GM13977 (cell line): ENCODE results near the gene RMRP.
A peak's percentile ranks its signal among the peaks of the same experiment; 100 is the strongest.

Source experiments
- DNase-seq: peaks from one replicate; pipeline ENCODE4 v3.0.0; 2012; ENCODE audit warnings: low spot score
- in situ Hi-C: fragments of 300-500 bp; cut with MboI; formaldehyde crosslinking; loops from one replicate; pipeline ENCODE4 v1.12.0; 2022; ENCODE audit warnings: low sequenced_read_pairs, low pct_unique_long_range_greater_than_20kb, mixed read lengths, inconsistent platforms; ENCODE audit not compliant: unreplicated experiment
- TF ChIP-seq, protein P1 (sequence below): IDR thresholded peaks from 2 replicates; pipeline ENCODE4 v1.5.1; 2012; ENCODE audit warnings: mild to moderate bottlenecking, control low read depth; ENCODE audit not compliant: insufficient read depth; ENCODE audit errors: extremely low read depth, missing control alignments

Gene RMRP

DNA sequence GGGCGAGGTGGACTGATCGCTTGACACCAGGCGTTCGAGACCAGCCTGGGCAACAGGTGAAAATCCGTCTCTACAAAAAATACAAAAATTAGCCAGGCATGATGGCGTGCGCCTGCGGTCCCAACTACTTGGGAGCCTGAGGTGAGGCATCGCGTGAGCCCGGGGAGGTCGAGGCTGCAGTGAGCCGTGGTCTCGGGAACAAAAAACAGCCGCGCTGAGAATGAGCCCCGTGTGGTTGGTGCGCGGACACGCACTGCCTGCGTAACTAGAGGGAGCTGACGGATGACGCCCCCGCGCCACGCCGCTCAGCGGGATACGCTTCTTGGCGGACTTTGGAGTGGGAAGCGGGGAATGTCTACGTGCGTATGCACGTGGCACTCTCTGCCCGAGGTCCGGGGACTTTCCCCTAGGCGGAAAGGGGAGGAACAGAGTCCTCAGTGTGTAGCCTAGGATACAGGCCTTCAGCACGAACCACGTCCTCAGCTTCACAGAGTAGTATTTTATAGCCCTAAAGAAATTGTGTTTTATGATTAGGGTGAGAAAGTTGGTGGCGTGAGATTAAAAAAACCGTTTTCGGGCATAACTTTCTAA is at the start of gene RMRP:
TSS of gene RMRP (minus strand) at position 474 of the 591 bp plus-strand sequence.
- in situ Hi-C loops, result no loop called here

DNA sequence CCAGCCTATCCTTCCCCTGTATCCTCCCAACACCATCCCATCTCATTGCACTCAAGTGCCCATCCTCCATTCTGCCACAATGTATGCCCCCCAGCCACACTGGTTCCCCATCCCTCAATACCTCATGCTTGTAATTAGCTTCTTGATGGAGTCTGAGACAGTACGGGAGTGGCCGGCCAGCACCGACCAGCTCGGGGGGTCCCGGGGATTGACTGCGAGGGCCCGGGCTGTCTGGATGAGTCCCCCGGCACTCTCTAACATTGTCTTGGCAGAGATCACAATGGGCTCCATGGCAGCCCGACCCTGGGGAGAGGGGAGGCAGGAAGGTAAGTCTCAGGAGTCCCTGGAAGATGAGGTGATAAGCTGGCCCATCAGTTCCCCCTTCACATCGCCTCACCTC is 49.1 kb upstream of the RMRP start:
- in situ Hi-C loops, result no loop called here
- TF ChIP-seq, protein P1, sequence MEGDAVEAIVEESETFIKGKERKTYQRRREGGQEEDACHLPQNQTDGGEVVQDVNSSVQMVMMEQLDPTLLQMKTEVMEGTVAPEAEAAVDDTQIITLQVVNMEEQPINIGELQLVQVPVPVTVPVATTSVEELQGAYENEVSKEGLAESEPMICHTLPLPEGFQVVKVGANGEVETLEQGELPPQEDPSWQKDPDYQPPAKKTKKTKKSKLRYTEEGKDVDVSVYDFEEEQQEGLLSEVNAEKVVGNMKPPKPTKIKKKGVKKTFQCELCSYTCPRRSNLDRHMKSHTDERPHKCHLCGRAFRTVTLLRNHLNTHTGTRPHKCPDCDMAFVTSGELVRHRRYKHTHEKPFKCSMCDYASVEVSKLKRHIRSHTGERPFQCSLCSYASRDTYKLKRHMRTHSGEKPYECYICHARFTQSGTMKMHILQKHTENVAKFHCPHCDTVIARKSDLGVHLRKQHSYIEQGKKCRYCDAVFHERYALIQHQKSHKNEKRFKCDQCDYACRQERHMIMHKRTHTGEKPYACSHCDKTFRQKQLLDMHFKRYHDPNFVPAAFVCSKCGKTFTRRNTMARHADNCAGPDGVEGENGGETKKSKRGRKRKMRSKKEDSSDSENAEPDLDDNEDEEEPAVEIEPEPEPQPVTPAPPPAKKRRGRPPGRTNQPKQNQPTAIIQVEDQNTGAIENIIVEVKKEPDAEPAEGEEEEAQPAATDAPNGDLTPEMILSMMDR, result no peak

More for the DNA sequence above, at the start of gene RMRP:
- TF ChIP-seq, protein P1, result peak; percentile 10
- DNase-seq, result peak; percentile 92

DNA sequence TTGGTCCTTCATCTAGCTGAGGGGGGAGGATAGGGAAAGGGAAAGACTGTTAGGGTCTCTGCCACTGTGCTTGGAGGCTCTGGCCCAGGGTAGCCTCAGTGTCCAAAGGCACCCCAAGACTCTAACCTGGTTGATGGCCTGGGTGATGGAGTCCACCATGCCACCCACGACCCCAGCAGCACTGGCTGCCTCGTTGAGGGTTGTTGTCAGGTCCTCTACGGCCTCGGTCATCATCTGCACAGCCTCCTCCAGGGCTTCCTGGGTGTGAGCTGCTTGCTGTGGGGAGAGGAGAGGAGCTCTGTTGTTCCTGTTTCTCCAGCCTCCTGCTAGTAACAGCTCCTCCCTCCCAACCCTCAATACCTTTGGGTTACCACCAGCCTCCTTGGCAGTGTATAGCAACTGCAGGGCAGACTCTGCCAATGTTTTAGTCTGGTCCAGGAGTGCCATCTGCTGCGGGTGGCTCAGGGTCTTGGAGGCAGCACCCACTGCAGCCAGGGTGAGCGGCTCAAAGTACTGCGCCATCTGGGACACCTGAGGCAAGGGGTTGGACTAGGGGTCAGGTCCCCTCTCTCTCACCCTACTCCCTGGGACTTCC is 48.1 kb upstream of the RMRP start:
- TF ChIP-seq, protein P1, result no peak
- DNase-seq, result no peak
- in situ Hi-C loops, result no loop called here

More for the DNA sequence above, 49.1 kb upstream of the RMRP start:
- DNase-seq, result no peak

DNA sequence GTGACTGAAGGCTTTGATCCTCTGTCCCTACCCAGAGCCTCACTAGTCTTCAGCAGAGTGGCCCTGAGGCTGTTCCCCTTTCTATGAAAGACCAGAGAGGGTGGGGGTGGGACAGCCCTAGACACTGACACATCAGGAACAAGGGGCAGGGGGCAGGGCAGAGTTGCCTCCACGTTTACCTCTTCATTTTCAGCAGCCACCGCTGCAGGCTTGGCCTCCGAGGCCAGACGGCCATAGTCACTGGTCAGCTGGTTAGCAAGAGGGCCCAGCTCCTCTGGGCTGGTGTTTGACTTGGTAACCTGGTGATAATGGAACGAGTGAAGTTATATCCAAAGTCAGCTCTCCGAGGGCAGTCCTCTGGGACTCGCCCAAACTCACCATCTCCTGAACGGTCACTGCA is 47.6 kb upstream of the RMRP start:
- in situ Hi-C loops, result no loop called here
- no peak for DNase-seq
- TF ChIP-seq, protein P1, result no peak

DNA sequence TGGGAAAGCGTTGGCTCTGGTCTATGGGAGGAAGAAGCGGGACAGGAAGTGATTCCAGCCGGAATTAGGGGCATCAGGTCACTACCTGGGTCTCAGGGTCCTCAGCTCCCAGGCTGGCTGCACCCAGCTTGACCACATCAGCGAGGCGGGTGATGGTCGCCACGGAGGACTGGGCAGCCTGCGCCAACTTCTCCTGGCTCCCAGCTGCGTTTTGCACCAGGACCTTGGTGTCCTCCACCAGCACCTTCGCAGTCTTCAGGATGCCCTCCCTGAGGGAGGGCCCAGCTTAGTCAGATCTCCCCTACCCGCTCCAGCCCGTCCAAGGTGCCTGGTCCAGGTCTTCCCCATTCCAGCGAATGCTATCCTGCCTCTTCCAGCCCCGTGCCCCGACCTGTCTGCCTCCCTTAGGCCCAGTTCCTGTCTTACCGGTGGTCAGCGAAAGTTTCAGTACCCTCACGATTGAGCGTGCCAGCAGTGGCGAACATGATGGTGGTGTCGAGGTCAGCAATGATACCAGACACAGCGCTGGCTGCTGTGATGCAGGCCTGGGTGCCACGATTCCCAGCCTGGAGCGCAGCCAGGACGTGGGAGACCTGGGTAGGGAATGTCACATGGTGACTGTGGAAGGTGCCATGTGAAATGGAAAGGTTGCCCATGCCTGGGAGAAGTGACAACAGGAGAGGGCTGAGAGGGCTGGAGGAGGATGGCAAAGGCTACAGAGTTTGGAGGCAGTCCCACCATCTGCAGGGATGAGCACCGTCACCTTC is 46.3 kb upstream of the RMRP start:
- DNase-seq, result no peak
- in situ Hi-C loops, result no loop called here
- TF ChIP-seq, protein P1, result no peak

DNA sequence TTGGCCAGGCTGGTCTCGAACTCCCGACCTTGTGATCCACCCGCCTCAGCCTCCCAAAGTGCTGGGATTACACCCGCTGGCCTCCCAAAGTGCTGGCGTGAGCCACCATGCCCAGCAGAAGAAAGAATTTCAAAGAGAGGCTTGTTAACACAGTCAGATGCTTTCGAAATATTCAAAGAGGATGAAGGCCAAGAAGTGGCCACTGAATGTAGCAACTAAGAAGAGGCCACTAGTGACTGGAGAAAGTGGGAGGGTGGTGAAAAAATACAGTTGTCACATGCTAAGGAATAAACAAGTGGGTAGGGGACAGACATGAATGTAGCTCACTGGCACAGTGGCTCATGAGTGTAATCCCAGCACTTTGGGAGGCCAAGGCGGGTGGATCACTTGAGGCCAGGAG is 44.9 kb upstream of the RMRP start:
- DNase-seq, result no peak
- in situ Hi-C loops, result no loop called here
- TF ChIP-seq, protein P1, result no peak
